Esophagus (tissue), 2 donors: ENCODE data around the gene UBE2D1. TPM values are rescaled to one million over a fixed set of nuclear protein-coding genes. Genes with fewer than 3 reads are reported as not detected.

ENCODE experiments used
- H3K27ac ChIP-seq, 2 donors: one replicate each; pipeline ENCODE4 v1.5.1; 2013; ENCODE audit warnings: low read depth in 2 of 2, mild to moderate bottlenecking in 2 of 2, inconsistent platforms in 1 of 2, low read length in 1 of 2, moderate library complexity in 1 of 2
- H3K27me3 ChIP-seq, 2 donors: one replicate each; pipeline ENCODE4 v1.6.1; 2013; ENCODE audit warnings: low read length in 2 of 2, control low read depth in 1 of 2, mild to moderate bottlenecking in 1 of 2; ENCODE audit not compliant: insufficient read depth in 2 of 2, control insufficient read depth in 1 of 2
- H3K36me3 ChIP-seq, 2 donors: one replicate each; pipeline ENCODE4 v1.6.1; 2013; ENCODE audit warnings: low read length in 1 of 2; ENCODE audit not compliant: control insufficient read depth in 2 of 2, insufficient read depth in 2 of 2
- H3K4me1 ChIP-seq, 2 donors: one replicate each; pipeline ENCODE4 v1.6.1; 2013; ENCODE audit warnings: low read length in 1 of 2; ENCODE audit not compliant: control insufficient read depth in 2 of 2, insufficient read depth in 2 of 2
- H3K4me3 ChIP-seq, 2 donors: one replicate each; pipeline ENCODE4 v1.5.1; 2013; ENCODE audit warnings: low read length in 2 of 2, mild to moderate bottlenecking in 2 of 2, low read depth in 1 of 2, moderate library complexity in 1 of 2
- H3K9me3 ChIP-seq, 2 donors: one replicate each; pipeline ENCODE4 v1.6.1; 2013; ENCODE audit warnings: mild to moderate bottlenecking in 2 of 2, low read depth in 1 of 2, low read length in 1 of 2, moderate library complexity in 1 of 2; ENCODE audit not compliant: control insufficient read depth in 2 of 2, insufficient read depth in 1 of 2
- WGBS, 2 donors: extraction: QIAGEN DNeasy Blood & Tissue Kit; methylation state at CpG; one replicate each; pipeline ENCODE4 v1.1.7; 2013; 5-methylcytosine and 5-hydroxymethylcytosine counted together
- polyA plus RNA-seq, 2 donors: library from polyadenylated mRNA; stranded (reverse); fragments of 200-250 nt; gene quantifications; one replicate each; pipeline ENCODE4 v1.2.3, GENCODE V29; 2013
- donor health status: healthy with polysubstance abuse.
- donor health status: Bipolar disorder and iron deficiency.

Gene UBE2D1
- polyA plus RNA-seq, 2 donors, result 7.8 to 10.9 TPM

DNA sequence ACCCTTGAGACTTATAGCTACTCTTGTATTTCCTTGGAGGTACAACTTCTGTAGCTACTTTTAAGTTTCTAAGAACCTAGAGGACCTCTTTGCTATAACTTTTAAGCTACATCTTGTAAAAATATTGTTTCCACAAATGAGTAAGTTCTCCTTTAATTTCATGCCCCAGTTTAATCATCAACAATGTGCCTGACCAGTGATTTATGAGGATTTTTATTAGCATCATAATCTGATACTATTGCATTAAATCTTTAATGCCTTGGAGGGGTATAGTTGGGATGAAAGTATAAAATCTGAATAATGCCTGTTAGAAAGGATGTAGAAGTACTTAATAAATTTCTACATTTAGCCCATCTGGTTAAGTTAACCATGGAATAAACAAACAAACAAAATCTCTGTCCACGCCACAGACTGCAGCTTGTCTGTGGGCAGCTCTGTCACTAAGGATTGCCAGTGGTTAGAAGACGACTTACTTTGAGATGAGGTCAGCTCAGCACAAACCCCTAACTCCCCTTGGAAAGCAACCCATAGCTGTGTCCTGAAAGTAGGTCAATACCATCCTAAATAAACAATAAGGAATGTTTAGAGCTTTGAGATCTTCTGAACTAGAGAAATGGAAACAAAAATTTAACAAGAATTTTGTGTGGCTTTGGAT is 18.3 kb downstream of the UBE2D1 start:
- Histone ChIP-seq H3K36me3 (no peaks in the 10 kb centered on the region), H3K4me3 (no peak overlapping the region), H3K27me3 (no peaks in the 10 kb centered on the region), H3K4me1 (peaks cover 0 to 2% of the 10 kb centered on the region in 2 donors), H3K27ac (no peak overlapping the region), H3K9me3 (no peaks in the 10 kb centered on the region)
- 68 to 71% methylated on average over 2 of the region's 2 CpGs for WGBS, 2 donors

DNA sequence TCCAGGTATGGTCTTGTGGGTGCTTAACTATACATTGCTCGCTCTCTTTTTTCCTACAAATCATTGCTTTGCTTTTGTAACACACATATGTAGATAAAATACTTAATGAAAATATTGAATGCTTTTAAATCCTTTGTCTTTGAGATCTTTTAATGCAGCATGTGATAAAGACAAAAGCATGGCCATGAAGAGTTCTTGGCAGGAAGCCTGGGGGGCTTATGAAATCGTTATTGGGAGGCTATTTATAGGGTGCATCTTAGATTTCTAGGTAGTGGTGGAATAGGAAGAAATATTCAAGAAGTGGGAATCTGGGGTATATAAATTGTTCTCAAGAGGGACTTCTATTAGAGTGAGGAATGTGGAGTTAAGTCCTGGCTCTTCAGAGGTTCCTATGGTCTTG is 21.9 kb downstream of the UBE2D1 start:
- peaks cover 0 to 7% of the 10 kb centered on the region in 2 donors for H3K4me1 ChIP-seq
- no peaks in the 10 kb centered on the region for H3K27me3 ChIP-seq
- H3K36me3 ChIP-seq, result no peaks in the 10 kb centered on the region
- H3K9me3 ChIP-seq, result no peaks in the 10 kb centered on the region
- 52 to 54% methylated on average over 2 of the region's 2 CpGs for WGBS, 2 donors
- no peak overlapping the region for H3K4me3 ChIP-seq
- H3K27ac ChIP-seq, result no peak overlapping the region

DNA sequence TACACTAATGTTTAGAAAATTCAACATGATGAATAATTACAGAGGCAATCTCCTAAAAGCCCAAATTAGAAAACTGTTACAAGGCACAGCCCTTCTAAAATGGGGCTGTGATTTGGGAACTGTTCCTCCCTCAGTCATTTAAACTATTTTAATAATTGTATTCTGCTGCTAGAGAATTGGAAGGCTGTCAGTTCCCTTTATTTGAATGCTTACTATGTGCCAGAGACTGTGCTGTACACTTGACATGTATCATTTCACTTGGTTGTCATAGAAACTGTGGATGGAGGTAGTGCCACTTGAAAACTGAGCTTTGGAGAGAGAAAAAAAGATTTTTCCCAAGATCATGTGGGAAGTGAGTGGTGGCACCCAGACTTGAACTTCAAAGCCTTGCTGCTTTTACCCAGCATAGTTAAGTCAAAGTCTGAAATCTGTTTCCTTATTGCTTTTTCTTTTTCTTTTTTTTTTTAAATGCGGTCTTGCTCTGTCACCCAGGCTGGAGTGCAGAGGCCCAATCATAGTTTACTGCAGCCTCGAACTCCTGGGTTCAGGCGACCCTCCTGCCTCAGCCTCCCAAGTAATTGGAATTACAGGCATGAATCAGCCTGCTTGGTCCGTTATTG is 23.6 kb downstream of the UBE2D1 start:
- Histone ChIP-seq H3K27ac (no peak overlapping the region), H3K9me3 (no peaks in the 10 kb centered on the region), H3K36me3 (no peaks in the 10 kb centered on the region), H3K4me1 (peaks cover 0 to 5% of the 10 kb centered on the region in 2 donors), H3K4me3 (no peak overlapping the region), H3K27me3 (no peaks in the 10 kb centered on the region)
- WGBS, 2 donors, result 79 to 83% methylated on average over 4 of the region's 4 CpGs

DNA sequence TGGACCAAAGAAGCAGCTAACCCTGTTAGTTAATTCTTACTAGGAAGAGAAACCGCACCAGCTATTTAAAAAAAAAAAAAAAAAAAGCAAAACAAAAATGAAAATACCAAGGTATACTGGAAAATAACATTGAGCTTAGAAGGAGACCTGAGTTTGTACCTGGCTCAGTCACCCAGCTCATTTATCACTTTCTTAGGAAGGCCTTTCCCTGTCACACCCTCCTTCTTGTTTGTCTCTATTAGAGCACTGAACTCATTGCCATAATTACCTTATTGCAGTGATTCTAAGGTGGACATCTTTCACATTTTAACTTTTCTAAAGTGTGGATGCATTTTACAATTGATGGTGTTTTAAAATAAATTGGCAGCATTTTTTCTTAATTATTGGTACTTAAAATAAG is 24.1 kb downstream of the UBE2D1 start:
- no peaks in the 10 kb centered on the region for H3K9me3 ChIP-seq
- peaks cover 0 to 5% of the 10 kb centered on the region in 2 donors for H3K4me1 ChIP-seq
- WGBS, 2 donors, result 93 to 96% methylated on average over 1 of the region's 1 CpG

DNA sequence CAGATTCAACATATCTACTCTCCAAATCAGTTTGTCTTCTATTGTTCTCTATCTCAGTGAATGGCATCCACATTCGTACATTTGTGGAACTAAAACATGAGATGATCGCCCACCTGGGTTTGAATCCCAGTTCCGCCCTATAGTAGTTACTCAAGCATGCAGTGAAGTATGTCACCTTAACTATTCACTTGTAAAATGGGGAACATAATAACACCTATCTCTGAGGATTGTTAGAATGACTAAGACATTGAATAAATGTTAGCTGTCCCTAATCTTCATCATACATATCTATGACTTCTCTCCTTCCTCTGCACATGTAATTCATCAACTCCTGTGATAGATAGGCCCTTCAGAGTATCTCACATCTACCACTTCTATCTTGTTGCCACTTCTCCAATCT is 24.7 kb downstream of the UBE2D1 start:
- no peak overlapping the region for H3K27ac ChIP-seq
- H3K36me3 ChIP-seq, result no peaks in the 10 kb centered on the region
- 94% methylated on average over 3 of the region's 3 CpGs for WGBS, 2 donors
- peaks cover 0 to 5% of the 10 kb centered on the region in 2 donors for H3K4me1 ChIP-seq
- H3K4me3 ChIP-seq, result no peak overlapping the region
- H3K9me3 ChIP-seq, result no peaks in the 10 kb centered on the region
- H3K27me3 ChIP-seq, result no peaks in the 10 kb centered on the region

More for the DNA sequence above, 24.1 kb downstream of the UBE2D1 start:
- no peaks in the 10 kb centered on the region for H3K27me3 ChIP-seq
- H3K27ac ChIP-seq, result no peak overlapping the region
- no peak overlapping the region for H3K4me3 ChIP-seq
- H3K36me3 ChIP-seq, result no peaks in the 10 kb centered on the region

DNA sequence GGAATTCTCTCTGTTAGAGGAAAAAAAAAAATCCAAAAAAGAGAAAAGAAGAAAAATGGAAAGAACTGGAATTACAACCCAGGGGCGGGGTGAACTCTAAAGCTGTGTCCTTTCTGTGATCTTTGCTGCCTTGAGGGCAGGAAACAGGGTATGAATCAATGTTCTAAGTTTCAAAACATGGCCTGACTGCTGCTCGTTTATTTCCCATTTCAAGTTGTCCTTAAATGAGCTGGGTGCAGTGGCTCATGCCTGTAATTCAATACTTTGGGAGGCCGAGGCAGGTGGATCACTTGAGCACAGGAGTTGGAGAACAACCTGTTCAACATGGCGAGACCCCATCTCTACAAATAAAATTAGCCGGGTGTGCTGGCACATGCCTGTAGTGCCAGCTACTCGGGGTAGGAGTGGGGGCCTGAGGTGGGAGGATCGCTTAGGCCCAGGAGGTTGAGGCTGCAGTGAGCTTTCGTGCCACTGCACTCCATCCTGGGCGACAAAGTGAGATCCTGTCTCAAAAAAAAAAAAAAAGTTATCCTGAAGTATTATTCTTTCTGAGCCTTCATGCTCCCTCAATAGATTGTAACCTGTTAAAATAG is 25.7 kb downstream of the UBE2D1 start:
- H3K4me1 ChIP-seq, result peaks cover 0 to 5% of the 10 kb centered on the region in 2 donors
- no peak overlapping the region for H3K4me3 ChIP-seq

DNA sequence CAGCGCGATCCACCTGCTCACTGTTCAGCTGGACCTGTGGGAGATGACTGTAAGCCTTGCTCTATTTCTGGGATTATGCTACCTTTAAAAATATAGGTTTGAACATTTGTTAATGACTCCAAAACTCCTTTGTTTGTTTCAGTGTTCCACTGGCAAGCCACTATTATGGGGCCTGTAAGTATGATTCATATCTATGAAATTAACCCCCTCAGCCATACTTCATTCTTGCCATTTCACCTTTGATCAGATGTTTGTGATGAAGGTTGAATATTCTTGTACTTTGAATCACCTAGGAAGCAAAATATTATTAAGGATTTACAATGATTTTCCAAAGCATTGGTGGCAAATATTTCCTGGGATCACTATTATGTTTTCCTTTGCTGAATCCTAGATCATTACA is 26.5 kb downstream of the UBE2D1 start:
- Histone ChIP-seq H3K27me3 (no peaks in the 10 kb centered on the region), H3K4me1 (peaks cover 0 to 5% of the 10 kb centered on the region in 2 donors), H3K4me3 (no peak overlapping the region), H3K9me3 (no peaks in the 10 kb centered on the region), H3K36me3 (no peaks in the 10 kb centered on the region), H3K27ac (no peak overlapping the region)
- WGBS, 2 donors, result 100% methylated on average over 2 of the region's 2 CpGs

More for the DNA sequence above, 25.7 kb downstream of the UBE2D1 start:
- no peaks in the 10 kb centered on the region for H3K36me3 ChIP-seq
- WGBS, 2 donors, result 79 to 85% methylated on average over 9 of the region's 9 CpGs
- no peaks in the 10 kb centered on the region for H3K9me3 ChIP-seq
- H3K27ac ChIP-seq, result no peak overlapping the region
- no peaks in the 10 kb centered on the region for H3K27me3 ChIP-seq

DNA sequence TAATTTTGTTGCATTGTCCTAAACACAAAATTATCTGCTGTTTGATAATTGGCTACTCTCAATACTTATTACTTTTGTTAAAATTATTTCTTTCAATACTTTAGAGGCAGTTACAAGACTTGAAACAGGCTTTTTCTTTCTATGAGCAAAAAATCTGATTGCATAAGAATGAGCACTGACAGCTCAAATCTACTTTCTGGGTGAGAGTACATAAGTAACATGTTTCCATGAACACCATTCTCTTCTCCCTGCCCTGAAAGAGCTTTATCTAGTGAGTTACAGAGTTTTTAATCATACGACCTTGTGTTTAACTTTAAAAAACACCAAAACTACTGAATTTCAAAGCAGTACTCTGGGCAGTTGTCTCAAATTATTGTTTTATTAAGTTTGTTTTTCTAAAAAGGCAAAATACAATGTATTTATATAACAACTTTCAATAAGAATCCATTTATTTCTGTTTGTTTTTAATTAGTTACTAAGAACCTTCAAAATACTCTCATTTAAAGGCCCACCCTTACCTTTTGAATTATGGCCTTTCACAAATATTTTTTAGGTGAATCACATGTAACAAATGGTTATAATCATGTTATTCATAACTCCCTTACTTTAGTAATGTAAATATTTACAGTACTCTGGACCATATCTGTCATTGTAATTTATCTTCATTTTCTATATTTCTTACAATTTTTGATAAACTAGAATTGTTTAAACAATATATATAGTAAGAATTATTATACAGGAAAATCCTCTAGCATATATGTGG is 27.4 kb downstream of the UBE2D1 start:
- H3K4me1 ChIP-seq, result peaks cover 0 to 5% of the 10 kb centered on the region in 2 donors
- H3K36me3 ChIP-seq, result no peaks in the 10 kb centered on the region
- WGBS, 2 donors, result 85 to 87% methylated on average over 1 of the region's 1 CpG
- H3K4me3 ChIP-seq, result no peak overlapping the region
- no peaks in the 10 kb centered on the region for H3K9me3 ChIP-seq
- no peaks in the 10 kb centered on the region for H3K27me3 ChIP-seq
- no peak overlapping the region for H3K27ac ChIP-seq

DNA sequence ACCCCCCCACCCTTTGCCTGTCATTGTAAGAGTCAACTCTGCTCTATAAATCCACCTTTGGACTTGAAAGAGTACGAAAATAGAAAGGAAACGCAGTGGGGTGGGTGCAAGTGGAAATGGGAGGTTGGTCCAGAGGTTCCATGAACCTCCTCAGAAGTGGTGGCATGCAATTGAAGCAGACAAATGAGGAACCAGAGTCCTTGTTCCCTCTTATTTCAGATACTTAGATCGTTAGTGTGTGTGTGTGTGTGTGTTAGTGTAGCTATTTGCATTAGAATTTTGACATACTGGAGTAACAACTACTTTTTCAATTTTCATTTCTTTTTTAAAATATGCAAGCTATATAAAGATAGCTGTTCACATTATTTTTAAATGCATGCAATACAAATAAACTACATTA is 32.3 kb downstream of the UBE2D1 start:
- H3K4me3 ChIP-seq, result no peak overlapping the region
- 86 to 90% methylated on average over 3 of the region's 3 CpGs for whole genome bisulfite sequencing, 2 donors

More for the DNA sequence above, 32.3 kb downstream of the UBE2D1 start:
- Histone ChIP-seq H3K27me3 (no peaks in the 10 kb centered on the region), H3K27ac (no peak overlapping the region), H3K36me3 (no peaks in the 10 kb centered on the region), H3K4me1 (no peaks in the 10 kb centered on the region), H3K9me3 (no peaks in the 10 kb centered on the region)
